Liver (tissue), 3 donors: ENCODE measurements around the gene ATR.

Experiments
- ATF3 ChIP-seq: IDR thresholded peaks from 2 replicates; pipeline ENCODE4 v1.6.1; 2016; ENCODE audit warnings: antibody characterized with exemption
- CTCF ChIP-seq: fragments of 150-350 bp; IDR thresholded peaks from 2 replicates; pipeline ENCODE4 v1.5.1; 2017; ENCODE audit warnings: improper control_type of control experiment, low read depth, low read length; ENCODE audit not compliant: missing input control
- EGR1 ChIP-seq, 2 donors: IDR thresholded peaks; 2 replicates each; pipeline ENCODE4 v1.6.1; 2016 to 2018; ENCODE audit warnings: antibody characterized with exemption in 2 of 2, low read depth in 2 of 2
- GABPA ChIP-seq, 2 donors: IDR thresholded peaks in 1 of 2; conservative IDR thresholded peaks in 1 of 2; 2 replicates each; pipeline ENCODE4 v1.6.1; 2016; ENCODE audit warnings: antibody characterized with exemption in 2 of 2, mild to moderate bottlenecking in 1 of 2, moderate library complexity in 1 of 2
- NR2F2 ChIP-seq: IDR thresholded peaks from 2 replicates; pipeline ENCODE4 v1.6.1; 2016; ENCODE audit warnings: antibody characterized with exemption
- RAD21 ChIP-seq, 2 donors: IDR thresholded peaks; 2 replicates each; pipeline ENCODE4 v1.6.1; 2016; ENCODE audit warnings: antibody characterized with exemption in 2 of 2, mild to moderate bottlenecking in 2 of 2
- SP1 ChIP-seq: IDR thresholded peaks from 2 replicates; pipeline ENCODE4 v1.6.1; 2018; ENCODE audit warnings: antibody characterized with exemption, mild to moderate bottlenecking
- TAF1 ChIP-seq: conservative IDR thresholded peaks from 2 replicates; pipeline ENCODE4 v1.6.1; 2016; ENCODE audit warnings: antibody characterized with exemption, mild to moderate bottlenecking
- YY1 ChIP-seq: IDR thresholded peaks from 2 replicates; pipeline ENCODE4 v1.6.1; 2016; ENCODE audit warnings: antibody characterized with exemption, mild to moderate bottlenecking
- ZBTB33 ChIP-seq: IDR thresholded peaks from 2 replicates; pipeline ENCODE4 v1.6.1; 2016; ENCODE audit warnings: antibody characterized with exemption
- TF ChIP-seq, protein P1 (sequence below): IDR thresholded peaks from 2 replicates; pipeline ENCODE4 v1.6.1; 2016; ENCODE audit warnings: antibody characterized with exemption
- TF ChIP-seq, protein P2 (sequence below): IDR thresholded peaks from 2 replicates; pipeline ENCODE4 v1.6.1; 2016; ENCODE audit warnings: antibody characterized with exemption, mild to moderate bottlenecking
- donor health status: healthy.
- donor health status: healthy.

DNA sequence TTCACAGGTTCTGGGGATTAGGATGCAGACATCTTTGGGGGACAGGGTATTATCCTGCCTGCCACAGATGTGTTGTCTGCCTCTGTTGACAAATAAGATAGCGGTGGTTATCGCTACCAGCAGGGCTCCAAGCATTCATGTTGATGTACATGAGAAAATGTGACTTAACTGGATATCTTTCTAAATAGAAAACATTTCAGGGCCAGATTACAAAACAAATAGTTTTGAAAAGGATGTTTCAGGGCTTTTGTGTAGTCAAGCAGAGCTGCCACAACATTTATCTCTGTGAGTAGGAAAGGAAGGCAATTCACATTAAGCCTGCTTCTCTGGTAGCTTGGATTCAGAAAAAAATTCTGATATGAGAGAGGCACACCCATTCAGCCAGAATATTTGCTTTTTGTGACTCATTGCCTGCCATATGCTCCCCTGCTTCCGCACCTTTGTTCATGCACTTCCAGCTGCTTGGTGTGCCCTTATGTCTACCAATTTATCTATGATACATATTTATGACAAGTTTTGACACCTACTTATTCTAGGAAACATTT lies 40.5 kb upstream of the ATR start:
- TF ChIP-seq CTCF, result no peak
- no peak for TF ChIP-seq EGR1 (IDR thresholded peaks at IDR 0.05; ENCODE audit: low read depth in 2 of 2)
- no peak for TF ChIP-seq TAF1
- TF ChIP-seq YY1, result no peak
- no peak for TF ChIP-seq SP1
- TF ChIP-seq GABPA (IDR thresholded peaks at IDR 0.05 in 1 of 2, conservative IDR thresholded peaks at IDR 0.05 in 1 of 2), result no peak
- TF ChIP-seq, protein P1, sequence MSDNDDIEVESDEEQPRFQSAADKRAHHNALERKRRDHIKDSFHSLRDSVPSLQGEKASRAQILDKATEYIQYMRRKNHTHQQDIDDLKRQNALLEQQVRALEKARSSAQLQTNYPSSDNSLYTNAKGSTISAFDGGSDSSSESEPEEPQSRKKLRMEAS, result no peak
- TF ChIP-seq NR2F2, result no peak
- no peak for TF ChIP-seq RAD21 (IDR thresholded peaks at IDR 0.05)
- TF ChIP-seq, protein P2, sequence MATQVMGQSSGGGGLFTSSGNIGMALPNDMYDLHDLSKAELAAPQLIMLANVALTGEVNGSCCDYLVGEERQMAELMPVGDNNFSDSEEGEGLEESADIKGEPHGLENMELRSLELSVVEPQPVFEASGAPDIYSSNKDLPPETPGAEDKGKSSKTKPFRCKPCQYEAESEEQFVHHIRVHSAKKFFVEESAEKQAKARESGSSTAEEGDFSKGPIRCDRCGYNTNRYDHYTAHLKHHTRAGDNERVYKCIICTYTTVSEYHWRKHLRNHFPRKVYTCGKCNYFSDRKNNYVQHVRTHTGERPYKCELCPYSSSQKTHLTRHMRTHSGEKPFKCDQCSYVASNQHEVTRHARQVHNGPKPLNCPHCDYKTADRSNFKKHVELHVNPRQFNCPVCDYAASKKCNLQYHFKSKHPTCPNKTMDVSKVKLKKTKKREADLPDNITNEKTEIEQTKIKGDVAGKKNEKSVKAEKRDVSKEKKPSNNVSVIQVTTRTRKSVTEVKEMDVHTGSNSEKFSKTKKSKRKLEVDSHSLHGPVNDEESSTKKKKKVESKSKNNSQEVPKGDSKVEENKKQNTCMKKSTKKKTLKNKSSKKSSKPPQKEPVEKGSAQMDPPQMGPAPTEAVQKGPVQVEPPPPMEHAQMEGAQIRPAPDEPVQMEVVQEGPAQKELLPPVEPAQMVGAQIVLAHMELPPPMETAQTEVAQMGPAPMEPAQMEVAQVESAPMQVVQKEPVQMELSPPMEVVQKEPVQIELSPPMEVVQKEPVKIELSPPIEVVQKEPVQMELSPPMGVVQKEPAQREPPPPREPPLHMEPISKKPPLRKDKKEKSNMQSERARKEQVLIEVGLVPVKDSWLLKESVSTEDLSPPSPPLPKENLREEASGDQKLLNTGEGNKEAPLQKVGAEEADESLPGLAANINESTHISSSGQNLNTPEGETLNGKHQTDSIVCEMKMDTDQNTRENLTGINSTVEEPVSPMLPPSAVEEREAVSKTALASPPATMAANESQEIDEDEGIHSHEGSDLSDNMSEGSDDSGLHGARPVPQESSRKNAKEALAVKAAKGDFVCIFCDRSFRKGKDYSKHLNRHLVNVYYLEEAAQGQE, result no peak
- no peak for TF ChIP-seq ATF3
- no peak for TF ChIP-seq ZBTB33
